Fibroblast of the aortic adventitia (primary cell): ENCODE data around the gene GPBP1. TPM values are rescaled to one million over a fixed set of nuclear protein-coding genes. Genes with fewer than 3 reads are reported as not detected.
"Not testable (repeated sequence)": the region's sequence is repeated elsewhere in the genome, so short reads cannot be mapped to it uniquely, and the experiment has no call there.

ENCODE experiments used
- DNase-seq: peaks from one replicate; pipeline ENCODE4 v3.0.0-alpha.2; 2010; ENCODE audit warnings: low read depth
- H3K4me3 ChIP-seq: 2 replicates; pipeline ENCODE4 v1.5.1; 2011; ENCODE audit warnings: low read depth, mild to moderate bottlenecking, control low read depth, low read length, moderate library complexity
- CTCF ChIP-seq: IDR thresholded peaks from 2 replicates; pipeline ENCODE4 v1.5.1; 2011; ENCODE audit warnings: mild to moderate bottlenecking, low read length, control low read depth, inconsistent platforms; ENCODE audit not compliant: insufficient read depth
- small RNA-seq: library from RNA; depleted of rRNA; stranded (forward); fragments of <200 nt; gene quantifications from one replicate; pipeline ENCODE3, GENCODE V24; 2012
- total RNA-seq: library from RNA; depleted of rRNA; stranded (reverse); fragments of >200 nt; gene quantifications from 2 replicates; pipeline ENCODE4 v1.2.3, GENCODE V29; 2012; ENCODE audit warnings: low replicate concordance

The GPBP1 gene
- total RNA-seq, 1 donor: 73.6 TPM

- peak; percentile 38 for DNase-seq
- no peak for TF ChIP-seq CTCF
- H3K4me3 ChIP-seq: no peak overlapping the region
Measured at GRCh38 chr5:57307516-57307915, 133.7 kb downstream of the GPBP1 start.

DNA sequence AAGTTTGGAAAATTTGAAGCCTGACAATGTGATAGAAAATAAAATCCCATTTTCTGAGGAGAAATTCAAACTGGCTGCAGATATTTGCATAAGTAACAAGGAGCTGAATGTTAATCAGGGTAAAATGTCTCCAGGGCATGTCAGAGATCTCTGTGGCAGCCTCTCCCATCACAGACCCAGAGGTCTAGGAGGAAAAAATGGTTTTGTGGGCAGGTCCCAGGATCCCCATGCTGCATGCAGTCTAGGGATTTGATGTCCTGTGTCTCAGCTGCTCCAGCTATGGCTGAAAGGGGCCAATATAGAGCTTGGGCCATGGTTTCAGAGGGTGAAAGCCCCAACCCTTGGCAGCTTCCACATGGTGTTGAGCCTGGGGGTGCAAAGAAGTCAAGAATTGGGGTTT, 135.2 kb downstream of the GPBP1 start:
- not testable (repeated sequence) for DNase-seq, H3K4me3 ChIP-seq

- no peak for TF ChIP-seq CTCF
- DNase-seq: no peak
- no peak overlapping the region for H3K4me3 ChIP-seq
Measured at GRCh38 chr5:57311251-57311650, 137.4 kb downstream of the GPBP1 start.

DNA sequence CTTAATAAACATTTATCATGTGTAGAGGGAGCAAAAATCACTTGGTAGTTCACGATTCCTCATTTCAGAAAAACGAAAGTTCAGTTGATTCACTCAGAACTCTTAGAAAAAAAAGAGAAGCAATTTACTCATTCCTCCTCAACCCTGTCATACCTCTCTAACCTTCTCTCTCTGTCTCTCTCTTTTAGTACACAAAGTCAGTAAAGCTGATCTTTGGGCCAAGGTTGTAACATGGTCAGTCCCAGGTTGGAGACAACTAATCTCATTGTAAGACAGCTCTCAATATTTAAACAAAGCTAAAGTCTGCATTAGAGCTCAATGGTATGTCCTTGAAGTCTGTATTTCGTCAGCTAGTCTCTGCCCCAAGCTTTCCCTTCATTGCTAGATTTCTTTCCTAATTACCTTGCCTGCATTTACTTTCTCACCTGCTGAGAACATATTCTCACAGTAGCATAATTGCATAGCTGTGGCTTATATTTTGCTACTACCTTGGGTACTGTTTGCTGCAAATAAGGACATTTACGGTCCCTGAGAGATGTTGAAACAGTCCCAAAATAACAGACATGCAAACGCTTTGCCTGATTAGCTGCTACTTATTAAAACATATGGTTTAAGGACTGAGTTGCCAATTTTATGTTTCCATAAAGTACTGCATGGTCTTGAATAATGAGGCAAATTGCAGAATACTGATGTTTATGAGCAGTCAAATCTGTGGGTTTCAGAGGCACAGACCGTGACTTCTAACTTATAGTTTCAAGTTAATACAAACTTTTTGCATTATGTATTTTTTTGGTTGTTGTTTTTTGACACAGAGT, 138.3 kb downstream of the GPBP1 start:
- no peak for TF ChIP-seq CTCF
- no peak overlapping the region for H3K4me3 ChIP-seq
- DNase-seq: no peak

DNA sequence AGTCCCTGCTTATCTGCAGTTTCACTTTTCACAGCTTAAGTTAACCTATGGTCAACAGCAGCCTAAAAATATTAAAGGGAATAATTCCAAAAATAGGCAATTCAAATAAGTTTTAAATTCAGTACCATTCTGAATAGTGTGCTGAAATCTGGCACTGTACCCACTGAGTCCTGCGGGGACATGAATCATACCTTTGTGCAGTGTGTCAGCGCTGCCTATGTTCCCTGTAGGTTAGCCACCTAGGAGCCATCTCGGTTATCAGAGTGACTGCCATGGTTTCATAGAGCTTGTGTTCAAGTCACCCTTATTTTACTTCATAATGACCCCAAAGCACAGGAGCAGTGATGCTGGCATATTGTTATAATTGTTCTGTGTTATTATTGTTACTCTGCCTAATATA, 139.9 kb downstream of the GPBP1 start:
- peak; percentile 34 for DNase-seq
- TF ChIP-seq CTCF: no peak
- H3K4me3 ChIP-seq: no peak overlapping the region

Small RNAs within 50 kb of the gene (small RNA-seq; reads per million reads assigned to genes)
- not detected for gene RF00019

Other genes with a start within 250 kb of the GPBP1 start
- gene MIER3, start 221.9 kb upstream of the GPBP1 start, total RNA-seq: 31.0 and 89.9 TPM in 2 replicates